ENCODE results near the gene ANKMY2.

The ANKMY2 gene

DNA sequence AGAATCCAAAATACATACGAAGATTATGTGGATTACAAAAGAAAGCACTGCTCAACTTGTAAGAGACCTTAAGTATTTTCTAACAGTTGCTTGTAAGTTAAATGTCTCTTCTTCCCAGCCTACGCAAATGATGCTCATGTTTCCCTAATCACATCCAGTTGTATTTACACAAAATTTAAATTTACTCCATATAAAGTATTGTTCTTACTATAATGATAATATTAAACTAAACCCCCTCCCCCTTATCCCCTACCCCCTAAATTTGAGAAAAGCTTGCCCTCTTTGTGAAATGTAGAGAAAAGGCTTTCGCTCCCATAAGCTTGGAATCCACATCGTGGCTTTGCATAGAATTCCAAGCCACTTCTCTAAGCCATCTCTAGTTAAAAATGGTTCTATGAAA lies 29.4 kb downstream of the ANKMY2 start:
- Histone ChIP-seq H3K27ac (replicated peaks) (no peak overlapping the region), H3K4me3 (replicated peaks; ENCODE audit: insufficient read depth, low read length) (no peak overlapping the region), H3K27me3 (ENCODE audit: insufficient read depth, poor library complexity, severe bottlenecking) (no peaks in the 10 kb centered on the region)
- no peak for DNase-seq (ENCODE audit: low read depth in 1 of 2, low spot score in 1 of 2)
- no peak for TF ChIP-seq POLR2AphosphoS5 (IDR thresholded peaks at IDR 0.05; ENCODE audit: low read depth)
- no peak for TF ChIP-seq SPI1 (IDR thresholded peaks at IDR 0.05; ENCODE audit: borderline replicate concordance, low read depth)
- TF ChIP-seq, protein P1, sequence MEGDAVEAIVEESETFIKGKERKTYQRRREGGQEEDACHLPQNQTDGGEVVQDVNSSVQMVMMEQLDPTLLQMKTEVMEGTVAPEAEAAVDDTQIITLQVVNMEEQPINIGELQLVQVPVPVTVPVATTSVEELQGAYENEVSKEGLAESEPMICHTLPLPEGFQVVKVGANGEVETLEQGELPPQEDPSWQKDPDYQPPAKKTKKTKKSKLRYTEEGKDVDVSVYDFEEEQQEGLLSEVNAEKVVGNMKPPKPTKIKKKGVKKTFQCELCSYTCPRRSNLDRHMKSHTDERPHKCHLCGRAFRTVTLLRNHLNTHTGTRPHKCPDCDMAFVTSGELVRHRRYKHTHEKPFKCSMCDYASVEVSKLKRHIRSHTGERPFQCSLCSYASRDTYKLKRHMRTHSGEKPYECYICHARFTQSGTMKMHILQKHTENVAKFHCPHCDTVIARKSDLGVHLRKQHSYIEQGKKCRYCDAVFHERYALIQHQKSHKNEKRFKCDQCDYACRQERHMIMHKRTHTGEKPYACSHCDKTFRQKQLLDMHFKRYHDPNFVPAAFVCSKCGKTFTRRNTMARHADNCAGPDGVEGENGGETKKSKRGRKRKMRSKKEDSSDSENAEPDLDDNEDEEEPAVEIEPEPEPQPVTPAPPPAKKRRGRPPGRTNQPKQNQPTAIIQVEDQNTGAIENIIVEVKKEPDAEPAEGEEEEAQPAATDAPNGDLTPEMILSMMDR (IDR thresholded peaks at IDR 0.05; ENCODE audit: insufficient read depth, low read length) = no peak
- TF ChIP-seq, protein P2, sequence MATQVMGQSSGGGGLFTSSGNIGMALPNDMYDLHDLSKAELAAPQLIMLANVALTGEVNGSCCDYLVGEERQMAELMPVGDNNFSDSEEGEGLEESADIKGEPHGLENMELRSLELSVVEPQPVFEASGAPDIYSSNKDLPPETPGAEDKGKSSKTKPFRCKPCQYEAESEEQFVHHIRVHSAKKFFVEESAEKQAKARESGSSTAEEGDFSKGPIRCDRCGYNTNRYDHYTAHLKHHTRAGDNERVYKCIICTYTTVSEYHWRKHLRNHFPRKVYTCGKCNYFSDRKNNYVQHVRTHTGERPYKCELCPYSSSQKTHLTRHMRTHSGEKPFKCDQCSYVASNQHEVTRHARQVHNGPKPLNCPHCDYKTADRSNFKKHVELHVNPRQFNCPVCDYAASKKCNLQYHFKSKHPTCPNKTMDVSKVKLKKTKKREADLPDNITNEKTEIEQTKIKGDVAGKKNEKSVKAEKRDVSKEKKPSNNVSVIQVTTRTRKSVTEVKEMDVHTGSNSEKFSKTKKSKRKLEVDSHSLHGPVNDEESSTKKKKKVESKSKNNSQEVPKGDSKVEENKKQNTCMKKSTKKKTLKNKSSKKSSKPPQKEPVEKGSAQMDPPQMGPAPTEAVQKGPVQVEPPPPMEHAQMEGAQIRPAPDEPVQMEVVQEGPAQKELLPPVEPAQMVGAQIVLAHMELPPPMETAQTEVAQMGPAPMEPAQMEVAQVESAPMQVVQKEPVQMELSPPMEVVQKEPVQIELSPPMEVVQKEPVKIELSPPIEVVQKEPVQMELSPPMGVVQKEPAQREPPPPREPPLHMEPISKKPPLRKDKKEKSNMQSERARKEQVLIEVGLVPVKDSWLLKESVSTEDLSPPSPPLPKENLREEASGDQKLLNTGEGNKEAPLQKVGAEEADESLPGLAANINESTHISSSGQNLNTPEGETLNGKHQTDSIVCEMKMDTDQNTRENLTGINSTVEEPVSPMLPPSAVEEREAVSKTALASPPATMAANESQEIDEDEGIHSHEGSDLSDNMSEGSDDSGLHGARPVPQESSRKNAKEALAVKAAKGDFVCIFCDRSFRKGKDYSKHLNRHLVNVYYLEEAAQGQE (IDR thresholded peaks at IDR 0.05; ENCODE audit: insufficient replicate concordance, low read depth) = no peak
- TF ChIP-seq GABPA (IDR thresholded peaks at IDR 0.05; ENCODE audit: low read depth) = no peak

DNA sequence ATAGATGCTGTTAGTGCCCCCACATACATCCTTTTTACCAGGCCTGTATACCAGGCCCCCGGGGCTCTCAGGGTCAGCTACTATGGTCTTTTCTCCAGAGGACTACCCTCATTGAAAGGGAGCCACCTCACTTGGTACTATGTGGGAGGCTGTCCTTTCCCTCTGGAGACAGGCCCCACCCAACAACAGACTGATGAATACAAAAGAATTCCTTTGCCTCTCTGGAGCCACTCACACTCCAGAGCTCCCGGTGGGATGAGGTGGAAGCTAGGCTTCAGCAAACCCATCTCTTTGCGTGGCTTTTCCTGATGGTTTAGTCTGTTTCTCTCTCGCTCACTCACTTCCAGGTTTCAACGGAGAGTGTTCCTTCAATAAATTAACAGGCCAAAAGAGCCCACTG lies 30.3 kb downstream of the ANKMY2 start:
- no peaks in the 10 kb centered on the region for H3K27me3 ChIP-seq (ENCODE audit: insufficient read depth, poor library complexity, severe bottlenecking)
- no peak overlapping the region for H3K27ac ChIP-seq (replicated peaks)
- TF ChIP-seq POLR2AphosphoS5 (IDR thresholded peaks at IDR 0.05; ENCODE audit: low read depth) (no peak), SPI1 (IDR thresholded peaks at IDR 0.05; ENCODE audit: borderline replicate concordance, low read depth) (no peak), GABPA (IDR thresholded peaks at IDR 0.05; ENCODE audit: low read depth) (no peak)
- TF ChIP-seq, protein P1 (IDR thresholded peaks at IDR 0.05; ENCODE audit: insufficient read depth, low read length) = no peak
- TF ChIP-seq, protein P2 (IDR thresholded peaks at IDR 0.05; ENCODE audit: insufficient replicate concordance, low read depth) = no peak
- no peak overlapping the region for H3K4me3 ChIP-seq (replicated peaks; ENCODE audit: insufficient read depth, low read length)
- no peak for DNase-seq (ENCODE audit: low read depth in 1 of 2, low spot score in 1 of 2)

DNA sequence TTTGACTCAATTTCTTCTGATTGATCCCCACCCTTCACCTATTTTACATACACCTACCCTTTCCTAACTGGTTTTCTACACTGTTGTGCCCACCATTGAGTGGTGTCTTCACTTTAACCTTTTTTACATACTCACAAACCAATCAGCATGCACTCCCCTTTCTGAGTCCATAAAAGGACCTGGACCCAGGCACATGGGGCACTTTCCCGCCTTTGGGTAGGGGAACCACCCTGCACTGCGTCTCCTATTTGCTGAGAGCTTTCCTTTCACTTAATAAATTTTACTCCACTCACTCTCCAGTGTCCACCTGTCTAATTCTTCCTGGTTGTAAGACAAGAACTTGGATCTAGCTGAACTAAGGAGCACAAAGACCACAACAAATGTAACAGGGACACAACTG lies 33.8 kb downstream of the ANKMY2 start:
- no peak for TF ChIP-seq GABPA (IDR thresholded peaks at IDR 0.05; ENCODE audit: low read depth)
- TF ChIP-seq POLR2AphosphoS5 (IDR thresholded peaks at IDR 0.05; ENCODE audit: low read depth) = no peak
- no peak for TF ChIP-seq SPI1 (IDR thresholded peaks at IDR 0.05; ENCODE audit: borderline replicate concordance, low read depth)
- TF ChIP-seq, protein P1 (IDR thresholded peaks at IDR 0.05; ENCODE audit: insufficient read depth, low read length) = no peak
- TF ChIP-seq, protein P2 (IDR thresholded peaks at IDR 0.05; ENCODE audit: insufficient replicate concordance, low read depth) = no peak
- Histone ChIP-seq H3K27me3 (ENCODE audit: insufficient read depth, poor library complexity, severe bottlenecking) (no peaks in the 10 kb centered on the region), H3K27ac (replicated peaks) (no peak overlapping the region), H3K4me3 (replicated peaks; ENCODE audit: insufficient read depth, low read length) (no peak overlapping the region)
- no peak for DNase-seq (ENCODE audit: low read depth in 1 of 2, low spot score in 1 of 2)

Measured in HL-60 (cell line).